BE2C (cell line): ENCODE data around the gene OCA2.

Experiments
- DNase-seq: peaks from one replicate; pipeline ENCODE4 v3.0.0-alpha.2; 2020
- H3K27me3 ChIP-seq: fragments of 250-450 bp; sonication (Bioruptor Pico); 2 replicates; pipeline ENCODE4 v1.5.1; 2020; ENCODE audit warnings: mild to moderate bottlenecking
- H3K36me3 ChIP-seq: fragments of 250-450 bp; sonication (Bioruptor Pico); 2 replicates; pipeline ENCODE4 v1.5.1; 2020; ENCODE audit warnings: mild to moderate bottlenecking
- H3K4me1 ChIP-seq: fragments of 250-450 bp; sonication (Bioruptor Pico); 2 replicates; pipeline ENCODE4 v1.5.1; 2020
- H3K4me3 ChIP-seq: 2 replicates; pipeline ENCODE4 v1.5.1; 2011; ENCODE audit warnings: low read depth, low read length
- H3K9me3 ChIP-seq: fragments of 250-450 bp; sonication (Bioruptor Pico); 2 replicates; pipeline ENCODE4 v1.5.1; 2020
- TF ChIP-seq, protein P1 (sequence below): IDR thresholded peaks from 2 replicates; pipeline ENCODE4 v1.5.1; 2012; ENCODE audit warnings: mild to moderate bottlenecking, low read depth, low read length

The OCA2 gene

GRCh38 chr15:27989838-27990237 lies 109.3 kb downstream of the OCA2 start:
- TF ChIP-seq, protein P1, sequence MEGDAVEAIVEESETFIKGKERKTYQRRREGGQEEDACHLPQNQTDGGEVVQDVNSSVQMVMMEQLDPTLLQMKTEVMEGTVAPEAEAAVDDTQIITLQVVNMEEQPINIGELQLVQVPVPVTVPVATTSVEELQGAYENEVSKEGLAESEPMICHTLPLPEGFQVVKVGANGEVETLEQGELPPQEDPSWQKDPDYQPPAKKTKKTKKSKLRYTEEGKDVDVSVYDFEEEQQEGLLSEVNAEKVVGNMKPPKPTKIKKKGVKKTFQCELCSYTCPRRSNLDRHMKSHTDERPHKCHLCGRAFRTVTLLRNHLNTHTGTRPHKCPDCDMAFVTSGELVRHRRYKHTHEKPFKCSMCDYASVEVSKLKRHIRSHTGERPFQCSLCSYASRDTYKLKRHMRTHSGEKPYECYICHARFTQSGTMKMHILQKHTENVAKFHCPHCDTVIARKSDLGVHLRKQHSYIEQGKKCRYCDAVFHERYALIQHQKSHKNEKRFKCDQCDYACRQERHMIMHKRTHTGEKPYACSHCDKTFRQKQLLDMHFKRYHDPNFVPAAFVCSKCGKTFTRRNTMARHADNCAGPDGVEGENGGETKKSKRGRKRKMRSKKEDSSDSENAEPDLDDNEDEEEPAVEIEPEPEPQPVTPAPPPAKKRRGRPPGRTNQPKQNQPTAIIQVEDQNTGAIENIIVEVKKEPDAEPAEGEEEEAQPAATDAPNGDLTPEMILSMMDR = no peak
- Histone ChIP-seq H3K4me3 (no peak overlapping the region), H3K9me3 (no peaks in the 10 kb centered on the region; the same call in 1 of the 2 replicates), H3K4me1 (peaks cover 9% of the 10 kb centered on the region), H3K27me3 (peaks cover 43% of the 10 kb centered on the region), H3K36me3 (no peaks in the 10 kb centered on the region)
- DNase-seq = no peak

GRCh38 chr15:27989427-27989826 lies 109.7 kb downstream of the OCA2 start:
- H3K27me3 ChIP-seq = peaks cover 39% of the 10 kb centered on the region
- no peak for DNase-seq

DNA sequence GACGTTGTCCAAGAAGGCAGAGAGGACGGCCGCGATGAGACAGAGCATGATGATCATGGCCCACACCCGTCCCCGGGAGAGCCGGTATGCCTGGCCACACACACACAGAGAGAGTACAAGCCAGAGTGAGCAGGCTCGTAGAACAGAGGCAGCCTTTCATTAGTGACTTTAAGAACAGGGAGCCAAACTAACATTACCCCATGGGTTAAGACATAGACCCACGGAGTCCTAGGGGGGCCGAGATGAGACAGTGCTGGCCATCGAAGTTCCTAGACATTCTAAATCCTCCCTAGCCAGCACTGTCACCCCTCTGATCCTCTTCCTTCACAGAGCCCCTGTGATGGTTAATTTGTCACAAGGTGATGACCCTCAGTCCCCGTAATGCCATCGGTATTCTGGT lies 114.0 kb downstream of the OCA2 start:
- Histone ChIP-seq H3K9me3 (no peaks in the 10 kb centered on the region; the same call in 1 of the 2 replicates), H3K36me3 (no peaks in the 10 kb centered on the region), H3K27me3 (peaks cover 16% of the 10 kb centered on the region), H3K4me1 (no peaks in the 10 kb centered on the region), H3K4me3 (no peak overlapping the region)
- no peak for DNase-seq
- TF ChIP-seq, protein P1 = no peak

More at GRCh38 chr15:27989427-27989826, 109.7 kb downstream of the OCA2 start:
- TF ChIP-seq, protein P1 = no peak
- Histone ChIP-seq H3K4me1 (peaks cover 9% of the 10 kb centered on the region), H3K36me3 (no peaks in the 10 kb centered on the region), H3K4me3 (no peak overlapping the region), H3K9me3 (no peaks in the 10 kb centered on the region; the same call in 1 of the 2 replicates)

DNA sequence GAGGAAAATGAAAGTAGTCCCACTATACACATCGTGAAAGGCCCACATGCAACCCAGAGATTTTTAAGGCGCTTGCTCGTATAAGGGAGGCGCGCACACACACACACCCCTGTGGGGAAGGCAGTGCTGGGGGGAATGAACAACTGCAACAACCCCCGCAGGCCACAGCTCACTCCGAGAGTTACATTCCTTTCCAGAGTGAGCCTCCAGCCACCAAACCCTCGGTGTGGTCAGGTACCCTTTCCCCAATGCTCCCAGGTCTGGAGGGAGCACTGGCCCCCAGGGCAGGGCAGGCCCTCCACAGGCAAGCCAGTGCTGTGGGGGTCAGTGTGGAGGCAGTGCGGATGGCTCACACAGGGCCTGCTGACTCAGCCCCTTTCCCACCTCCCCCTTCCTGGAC lies 115.6 kb downstream of the OCA2 start:
- Histone ChIP-seq H3K36me3 (no peaks in the 10 kb centered on the region), H3K4me3 (no peak overlapping the region), H3K4me1 (no peaks in the 10 kb centered on the region), H3K9me3 (no peaks in the 10 kb centered on the region; the same call in 1 of the 2 replicates), H3K27me3 (peaks cover 7% of the 10 kb centered on the region)
- no peak for DNase-seq
- TF ChIP-seq, protein P1 = no peak

DNA sequence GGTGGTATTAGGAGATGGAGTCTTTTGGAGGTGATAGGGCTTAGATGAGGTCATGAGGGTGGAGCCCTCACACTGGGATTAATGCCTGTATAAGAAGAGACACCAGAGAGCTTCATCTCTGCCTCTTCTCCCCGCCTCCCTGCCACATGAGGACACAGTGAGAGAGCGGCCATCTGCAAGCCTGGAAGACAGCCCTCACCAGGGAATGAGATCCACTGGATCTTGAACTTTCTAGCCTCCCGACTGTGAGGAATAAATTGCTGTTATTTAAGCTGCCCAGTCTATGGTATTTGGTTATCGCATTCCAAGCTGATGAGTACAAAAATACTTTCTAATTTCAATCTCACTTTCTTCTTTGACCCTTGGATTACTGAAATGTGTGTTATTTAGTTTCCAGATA lies 121.4 kb downstream of the OCA2 start:
- DNase-seq = no peak

DNA sequence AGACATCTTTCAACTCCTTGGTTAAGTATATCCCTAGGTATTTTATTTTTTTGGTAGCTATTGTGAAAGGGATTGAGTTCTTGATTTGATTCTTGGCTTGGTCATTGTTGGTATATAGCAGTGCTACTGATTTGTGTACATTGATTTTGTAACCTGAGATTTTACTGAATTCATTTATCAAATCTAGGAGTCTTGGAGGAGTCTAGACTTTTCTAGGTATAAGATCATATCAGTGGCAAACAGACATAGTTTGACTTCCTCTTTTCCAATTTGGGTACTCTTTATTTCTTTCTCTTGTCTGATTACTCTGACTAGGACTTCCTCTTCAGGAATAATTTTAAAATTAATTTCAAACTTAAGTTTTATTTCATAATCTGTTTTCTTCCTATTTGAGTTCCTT lies 125.2 kb downstream of the OCA2 start:
- H3K36me3 ChIP-seq = no peaks in the 10 kb centered on the region
- no peaks in the 10 kb centered on the region for H3K4me1 ChIP-seq
- H3K9me3 ChIP-seq = no peaks in the 10 kb centered on the region
- H3K4me3 ChIP-seq = no peak overlapping the region
- no peak for DNase-seq
- TF ChIP-seq, protein P1 = no peak
- no peaks in the 10 kb centered on the region for H3K27me3 ChIP-seq

More for the DNA sequence above, 121.4 kb downstream of the OCA2 start:
- Histone ChIP-seq H3K36me3 (no peaks in the 10 kb centered on the region), H3K4me1 (no peaks in the 10 kb centered on the region), H3K27me3 (no peaks in the 10 kb centered on the region; the same call in 1 of the 2 replicates), H3K4me3 (no peak overlapping the region), H3K9me3 (no peaks in the 10 kb centered on the region)
- TF ChIP-seq, protein P1 = no peak
